ENCODE measurements around the gene DCST2.
A peak's percentile ranks its signal among the peaks of the same experiment; 100 is the strongest.

DCST2 gene

DNA sequence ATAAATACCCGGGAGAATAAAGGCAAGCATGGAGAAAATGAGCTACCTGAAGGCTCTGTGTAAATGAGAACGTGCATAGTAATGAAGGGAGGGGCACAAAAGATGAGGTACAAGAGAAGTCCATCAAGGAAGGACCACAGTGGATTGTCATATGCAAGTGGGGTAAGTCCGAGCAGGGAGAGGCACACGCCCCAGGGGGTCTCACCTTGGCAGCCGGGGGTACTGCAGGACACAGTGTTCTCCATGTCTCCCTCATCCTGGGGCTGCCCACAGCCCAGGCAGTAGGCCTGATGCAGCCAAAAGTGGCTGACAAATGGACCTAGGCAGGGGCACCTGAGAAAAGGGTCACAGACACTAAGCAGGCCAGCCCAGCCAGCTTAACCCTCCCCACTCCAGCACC, 10.0 kb downstream of the DCST2 start:
- FAIRE-seq: no peak

- FAIRE-seq: no peak
These were observed 10.7 kb downstream of the DCST2 start for GRCh38 chr1:155022927-155023236.

- FAIRE-seq: no peak
These were observed 11.2 kb downstream of the DCST2 start for GRCh38 chr1:155022136-155022926.

- FAIRE-seq: no peak
These were observed 14.0 kb downstream of the DCST2 start for GRCh38 chr1:155019377-155020245.

- FAIRE-seq: no peak
These were observed 14.8 kb downstream of the DCST2 start for GRCh38 chr1:155018617-155019348.

GRCh38 chr1:155017946-155018316, 15.7 kb downstream of the DCST2 start:
- FAIRE-seq: no peak

DNA sequence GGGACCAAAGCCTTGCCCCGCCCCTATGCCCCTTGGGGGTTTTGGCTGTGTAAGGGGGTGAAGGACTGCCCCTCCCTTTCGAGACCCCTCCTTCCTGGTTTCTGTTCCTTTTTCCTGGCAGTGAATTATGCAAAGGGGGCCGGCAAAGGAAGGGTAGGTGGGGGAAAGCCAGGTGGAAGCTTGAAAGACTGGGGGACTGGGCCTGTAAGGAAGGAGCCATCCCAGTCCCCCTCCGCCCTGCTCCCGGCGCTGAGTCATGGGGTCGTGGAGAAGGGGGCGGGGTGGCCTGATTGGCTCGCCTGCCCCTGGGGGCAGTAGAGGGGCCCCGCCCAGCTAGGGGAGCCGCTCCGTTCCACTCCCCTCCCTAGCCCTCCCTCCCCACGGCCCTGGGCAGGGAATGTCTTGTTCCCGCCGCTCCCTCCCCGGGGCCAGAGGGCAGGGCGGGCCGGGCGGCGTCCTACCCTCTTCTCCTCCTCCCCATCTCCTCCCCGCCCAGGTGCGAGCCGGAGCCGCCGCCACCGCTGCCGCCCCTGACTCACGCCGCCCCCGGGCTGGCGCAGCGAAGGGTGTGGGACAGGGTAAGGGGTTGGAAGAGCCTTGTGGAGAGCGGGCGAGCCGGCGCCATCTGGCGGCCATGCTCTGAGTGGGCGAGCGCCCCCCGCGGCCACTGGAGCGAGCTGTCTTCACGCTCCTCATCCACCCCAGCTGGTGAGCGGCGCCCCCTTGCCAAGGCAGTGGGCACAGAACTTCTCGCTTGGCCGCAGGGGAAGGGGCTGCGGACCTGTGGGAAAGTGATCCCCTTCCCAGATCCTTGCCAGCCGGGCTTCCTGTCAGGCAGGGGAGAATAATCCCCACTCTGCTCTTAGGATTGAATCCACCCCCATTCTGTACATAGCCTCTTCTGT, 16.3 kb downstream of the DCST2 start:
- FAIRE-seq: peak; percentile 95

DNA sequence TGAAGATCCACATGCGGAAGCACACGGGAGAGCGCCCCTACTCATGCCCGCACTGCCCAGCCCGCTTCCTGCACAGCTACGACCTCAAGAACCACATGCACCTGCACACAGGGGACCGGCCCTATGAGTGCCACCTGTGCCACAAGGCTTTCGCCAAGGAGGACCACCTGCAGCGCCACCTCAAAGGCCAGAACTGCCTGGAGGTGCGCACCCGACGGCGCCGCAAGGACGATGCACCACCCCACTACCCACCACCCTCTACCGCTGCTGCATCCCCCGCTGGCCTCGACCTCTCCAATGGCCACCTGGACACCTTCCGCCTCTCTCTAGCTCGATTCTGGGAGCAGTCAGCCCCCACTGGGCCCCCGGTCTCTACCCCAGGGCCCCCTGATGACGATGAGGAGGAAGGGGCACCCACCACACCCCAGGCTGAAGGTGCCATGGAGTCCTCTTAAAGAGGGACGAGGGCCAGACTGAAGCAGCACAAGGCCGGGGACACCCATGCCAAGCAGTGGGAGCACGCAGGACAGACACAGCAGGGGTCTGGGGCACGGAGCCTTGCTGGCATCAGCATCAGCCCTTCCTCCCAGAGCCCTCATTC, 17.2 kb downstream of the DCST2 start:
- no peak for FAIRE-seq

DNA sequence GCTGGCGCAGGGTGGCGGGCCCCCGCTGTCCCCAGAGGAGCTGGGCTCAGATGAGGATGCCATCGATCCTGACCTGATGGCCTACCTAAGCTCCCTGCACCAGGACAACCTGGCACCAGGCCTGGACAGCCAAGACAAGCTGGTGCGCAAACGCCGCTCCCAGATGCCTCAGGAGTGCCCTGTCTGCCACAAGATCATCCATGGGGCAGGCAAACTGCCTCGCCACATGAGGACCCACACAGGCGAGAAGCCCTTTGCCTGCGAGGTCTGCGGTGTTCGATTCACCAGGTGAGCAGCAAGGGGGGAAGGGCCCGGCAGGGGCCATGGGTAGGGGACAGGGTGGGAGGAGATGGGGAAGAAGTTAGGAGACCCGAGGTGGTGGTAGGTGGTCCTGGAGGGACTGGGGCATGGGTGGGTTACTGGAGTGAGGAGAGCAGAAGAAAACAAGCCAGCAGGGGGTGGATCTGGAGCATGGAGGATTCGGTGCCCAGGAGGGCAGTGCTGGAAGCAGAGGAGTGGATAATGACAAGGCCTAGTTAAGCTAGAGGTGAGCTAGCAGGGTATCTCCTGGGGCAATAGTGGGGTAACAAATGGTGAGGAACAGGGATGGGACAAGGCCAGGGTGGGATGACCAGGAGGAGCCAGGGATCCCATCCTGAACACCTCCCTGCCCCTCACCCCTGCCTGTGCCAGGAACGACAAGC, 17.9 kb downstream of the DCST2 start:
- no peak for FAIRE-seq

DNA sequence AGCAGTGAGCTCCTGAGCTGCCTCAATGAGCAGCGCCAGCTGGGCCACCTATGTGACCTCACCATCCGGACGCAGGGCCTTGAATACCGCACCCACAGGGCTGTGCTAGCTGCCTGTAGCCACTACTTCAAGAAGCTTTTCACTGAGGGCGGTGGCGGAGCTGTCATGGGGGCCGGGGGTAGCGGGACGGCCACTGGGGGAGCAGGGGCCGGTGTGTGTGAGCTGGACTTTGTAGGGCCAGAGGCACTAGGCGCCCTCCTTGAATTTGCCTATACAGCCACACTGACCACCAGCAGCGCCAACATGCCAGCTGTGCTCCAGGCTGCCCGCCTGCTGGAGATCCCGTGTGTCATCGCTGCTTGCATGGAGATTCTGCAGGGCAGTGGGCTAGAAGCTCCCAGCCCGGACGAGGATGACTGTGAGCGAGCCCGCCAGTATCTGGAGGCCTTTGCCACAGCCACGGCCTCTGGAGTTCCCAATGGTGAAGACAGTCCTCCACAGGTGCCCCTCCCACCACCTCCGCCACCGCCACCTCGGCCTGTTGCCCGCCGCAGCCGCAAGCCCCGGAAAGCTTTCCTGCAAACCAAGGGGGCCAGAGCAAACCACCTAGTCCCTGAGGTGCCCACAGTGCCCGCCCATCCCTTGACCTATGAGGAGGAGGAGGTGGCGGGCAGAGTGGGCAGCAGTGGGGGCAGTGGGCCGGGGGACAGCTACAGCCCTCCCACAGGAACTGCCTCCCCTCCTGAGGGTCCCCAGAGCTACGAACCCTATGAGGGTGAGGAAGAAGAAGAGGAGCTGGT, 18.7 kb downstream of the DCST2 start:
- FAIRE-seq: no peak

DNA sequence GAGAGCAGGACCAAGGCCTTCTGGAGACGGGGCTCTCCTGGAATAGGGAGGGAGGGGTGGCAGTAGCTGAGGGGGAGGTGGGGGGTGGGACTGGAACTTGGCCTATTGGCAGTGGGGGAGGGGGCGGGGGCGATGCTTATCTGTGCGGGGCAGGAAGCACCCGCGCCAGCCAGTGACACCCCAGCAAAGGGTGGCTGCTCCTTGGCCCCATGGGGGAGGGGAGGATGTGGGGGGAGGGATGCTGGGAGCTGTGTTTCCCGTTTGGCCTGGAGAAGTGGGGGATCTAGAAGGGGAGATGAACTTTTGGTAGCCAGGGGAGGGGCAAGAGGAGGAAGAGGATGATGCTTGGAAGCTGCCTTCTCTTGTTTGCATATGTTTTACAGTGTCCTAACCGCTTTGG, 19.9 kb downstream of the DCST2 start:
- FAIRE-seq: no peak

- no peak for FAIRE-seq
These were observed 20.6 kb downstream of the DCST2 start for GRCh38 chr1:155012776-155013602.

- FAIRE-seq: no peak
These were observed 21.5 kb downstream of the DCST2 start for GRCh38 chr1:155012026-155012546.

GRCh38 chr1:155011437-155012025, 22.1 kb downstream of the DCST2 start:
- no peak for FAIRE-seq

GRCh38 chr1:155011004-155011416, 22.6 kb downstream of the DCST2 start:
- no peak for FAIRE-seq

GRCh38 chr1:155010211-155010918, 23.2 kb downstream of the DCST2 start:
- no peak for FAIRE-seq

GRCh38 chr1:155009742-155010141, 23.8 kb downstream of the DCST2 start:
- no peak for FAIRE-seq

GRCh38 chr1:155009221-155009711, 24.3 kb downstream of the DCST2 start:
- FAIRE-seq: no peak

Data from G401.6 (cell line).